HPDE6-E6E7 (cell line): Measurements from ENCODE around the gene ATG9B.

ENCODE experiments used
- DNase-seq: peaks from one replicate; pipeline ENCODE4 v3.0.0; 2011; ENCODE audit warnings: missing footprints; ENCODE audit errors: extremely low spot score

ATG9B gene

DNA sequence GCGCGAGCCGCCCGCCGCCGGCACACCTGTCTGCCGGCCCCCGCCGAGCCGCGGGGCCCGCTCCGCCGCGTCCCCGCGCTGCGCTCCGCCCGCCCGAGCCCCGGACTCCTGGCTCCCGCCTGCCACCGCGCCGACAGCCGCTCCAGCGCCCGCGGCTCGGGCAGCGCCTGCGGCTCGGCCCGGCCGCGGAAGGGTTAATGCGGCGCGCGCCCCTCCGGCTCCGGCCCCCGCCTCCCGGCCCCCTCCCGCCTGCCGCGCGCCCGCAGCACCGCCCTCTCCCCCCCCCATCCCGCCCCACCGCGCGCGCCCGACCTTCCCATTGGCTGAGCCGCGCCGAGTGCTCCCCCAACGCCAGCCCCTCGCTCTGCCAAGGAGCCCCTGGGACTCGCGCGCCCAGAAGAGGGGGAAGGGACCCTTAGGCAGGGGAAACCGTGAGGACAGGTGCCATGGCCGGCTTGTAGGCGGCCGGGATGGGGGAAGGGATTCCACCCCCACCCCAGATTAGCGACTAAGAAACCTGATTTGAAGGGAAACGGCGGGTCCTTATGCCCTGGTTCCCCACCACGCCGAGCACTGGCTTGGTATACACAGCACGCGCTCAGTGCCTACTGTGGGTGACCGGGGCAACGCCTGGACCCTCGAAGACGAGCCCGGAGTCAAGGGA lies 46.0 kb downstream of the ATG9B start, which contains the start of gene KCNH2:
TSS of gene KCNH2 (minus strand) at position 196 of the 664 bp plus-strand sequence. CDS start 408 bp downstream, outside the sequence.
- no peak for DNase-seq

DNA sequence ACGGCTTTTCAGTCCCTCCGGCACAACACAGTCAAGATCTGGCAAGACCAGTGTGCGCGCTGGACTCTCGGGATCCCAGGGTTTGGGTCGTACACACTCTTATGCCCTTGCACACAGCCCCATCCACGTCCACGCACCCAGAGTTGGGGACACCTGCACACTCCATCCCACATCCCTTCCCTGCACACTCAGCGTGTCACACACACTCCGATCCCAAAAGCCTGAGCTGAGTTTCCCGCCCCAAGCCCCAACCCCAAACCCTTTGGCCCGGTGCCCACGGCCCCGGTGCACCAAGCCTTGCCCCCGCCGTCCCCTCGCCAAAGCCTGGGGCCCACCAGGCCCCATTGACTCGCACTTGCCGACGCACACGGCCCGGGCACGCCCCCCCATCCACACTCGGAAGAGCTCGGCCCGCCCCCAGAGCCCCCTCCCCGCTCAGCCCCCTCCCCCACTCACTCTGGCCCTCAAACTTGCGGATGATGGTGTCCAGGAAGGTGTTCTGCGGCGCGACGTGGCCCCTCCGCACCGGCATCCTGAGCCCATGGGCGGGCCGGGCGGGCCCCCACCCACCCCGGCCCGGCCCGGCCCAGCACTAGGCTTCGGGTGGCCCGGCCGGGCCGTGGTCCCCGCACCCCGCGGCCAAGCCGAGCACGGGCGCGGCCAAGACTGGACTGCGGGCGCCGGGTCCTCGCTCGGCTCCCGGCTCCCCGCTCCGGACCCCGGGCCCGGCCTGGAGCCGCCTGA lies 46.7 kb downstream of the ATG9B start:
- DNase-seq: no peak

- DNase-seq: no peak
Measured at GRCh38 chr7:150976529-150977381, 47.5 kb downstream of the ATG9B start.

DNA sequence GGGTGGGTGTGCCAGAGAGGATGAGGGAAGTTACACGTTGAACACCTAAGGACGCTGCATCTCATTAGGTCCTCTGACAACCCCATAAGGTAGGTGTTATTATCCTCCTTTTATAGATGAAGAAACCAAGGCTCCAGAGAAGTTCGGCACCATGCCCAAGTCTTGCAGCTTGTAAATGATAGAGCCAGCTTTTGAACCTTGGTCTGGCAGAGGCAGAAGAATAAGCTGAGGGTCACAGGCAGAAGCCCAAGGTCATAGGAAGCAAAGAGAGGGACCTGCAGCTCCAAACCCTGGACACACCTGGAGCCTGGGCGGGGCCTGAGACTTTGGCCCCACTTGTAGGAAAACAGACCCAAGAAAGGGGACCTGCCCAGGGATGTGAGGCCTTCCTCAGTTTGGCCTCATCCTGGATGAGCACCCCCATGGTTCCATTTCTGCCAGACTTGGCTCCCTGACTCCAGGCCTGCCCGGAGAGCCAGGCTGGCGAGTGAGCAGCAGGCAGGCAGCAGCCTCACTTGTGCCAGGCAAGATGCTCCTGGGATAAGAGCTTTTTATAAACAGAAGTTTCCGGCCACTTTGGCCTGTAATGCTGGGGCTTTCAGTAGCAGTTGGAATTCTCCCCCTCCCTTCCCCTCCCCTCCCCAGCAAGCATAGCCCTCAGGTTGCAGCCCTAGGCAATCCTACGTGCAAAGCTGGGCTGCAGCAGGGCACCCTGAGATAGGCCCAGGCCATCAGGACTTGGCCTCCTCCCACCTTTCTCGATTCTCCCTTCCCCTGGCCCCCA lies 48.6 kb downstream of the ATG9B start:
- no peak for DNase-seq

- no peak for DNase-seq
Measured at GRCh38 chr7:150974468-150975391, 49.6 kb downstream of the ATG9B start.

GRCh38 chr7:150973571-150974451 lies 50.5 kb downstream of the ATG9B start:
- DNase-seq: no peak

DNA sequence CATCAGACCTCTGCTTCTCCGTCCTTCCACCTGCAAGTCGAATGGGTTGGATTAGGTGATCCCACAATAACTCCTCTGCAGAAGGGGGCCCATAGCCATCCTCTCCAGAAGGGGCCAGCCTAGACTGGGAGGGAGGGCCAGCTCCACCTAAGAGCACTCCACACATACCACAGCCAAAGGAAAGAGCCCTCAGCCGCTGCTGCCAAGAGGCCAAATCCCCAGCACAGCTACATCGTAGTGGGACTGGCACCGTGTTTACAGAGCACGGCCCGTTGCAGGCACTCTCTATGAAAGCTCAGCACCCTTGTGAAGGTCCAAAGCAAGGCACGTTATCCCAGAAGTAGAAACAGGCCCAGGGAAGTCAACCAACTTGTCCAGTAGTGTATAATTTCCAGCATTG lies 51.6 kb downstream of the ATG9B start:
- no peak for DNase-seq

GRCh38 chr7:150972023-150972468 lies 52.2 kb downstream of the ATG9B start:
- no peak for DNase-seq

- no peak for DNase-seq
Measured at GRCh38 chr7:150971242-150972022, 52.9 kb downstream of the ATG9B start.

- no peak for DNase-seq
Measured at GRCh38 chr7:150970424-150970823, 53.9 kb downstream of the ATG9B start.

GRCh38 chr7:150969475-150969874 lies 54.8 kb downstream of the ATG9B start:
- no peak for DNase-seq

DNA sequence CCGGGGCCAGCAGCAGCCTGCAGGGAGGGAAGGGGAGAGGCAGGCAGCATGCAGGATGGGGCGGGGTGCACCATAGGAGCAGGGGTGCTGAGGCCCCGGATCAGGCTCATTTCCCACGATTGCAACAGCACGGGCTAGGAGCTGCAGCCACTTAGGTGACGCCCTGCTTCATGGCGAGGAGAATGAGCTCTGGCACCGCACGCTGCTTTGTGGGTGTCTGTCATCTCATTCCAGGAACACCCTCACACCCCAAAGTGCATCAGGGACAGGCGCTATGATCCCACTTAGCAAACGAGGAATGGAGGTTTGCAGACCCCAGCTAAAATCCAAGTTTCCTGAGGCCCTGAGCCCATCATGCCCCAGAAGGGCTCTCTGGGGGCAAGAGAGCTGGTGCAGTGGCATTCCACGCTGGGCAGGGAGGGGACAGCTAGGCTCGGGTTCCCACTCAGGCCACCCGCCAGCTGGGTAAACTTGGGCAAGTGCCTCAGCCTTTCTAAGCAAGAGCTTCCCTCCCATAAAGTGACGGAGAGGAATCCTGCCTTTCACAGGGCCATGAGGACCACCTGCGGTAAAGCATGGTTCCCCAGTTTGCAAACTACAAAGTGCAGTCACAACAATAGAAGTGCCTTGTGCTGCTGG lies 55.4 kb downstream of the ATG9B start:
- no peak for DNase-seq

GRCh38 chr7:150968056-150968733 lies 56.1 kb downstream of the ATG9B start:
- DNase-seq: no peak

GRCh38 chr7:150967349-150967748 lies 56.9 kb downstream of the ATG9B start:
- DNase-seq: no peak

DNA sequence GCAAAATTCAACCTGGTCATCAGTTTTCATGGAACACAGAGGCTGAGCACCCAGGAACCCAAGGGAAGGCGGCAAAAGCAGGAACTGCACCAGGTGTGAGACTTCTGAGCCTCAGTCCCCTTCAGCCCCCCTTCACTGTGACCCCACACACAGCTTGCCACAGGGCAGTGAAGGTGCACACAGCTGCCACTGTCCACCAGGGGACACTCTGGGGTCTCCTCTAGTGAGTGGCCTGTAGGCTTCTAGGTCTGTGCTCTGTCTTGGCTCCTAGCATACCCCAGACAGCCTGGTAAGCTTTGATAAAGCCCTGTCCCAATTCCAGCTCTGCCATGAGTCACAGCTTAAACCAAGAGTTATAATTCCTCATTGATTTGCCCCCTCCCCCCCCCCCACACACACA lies 58.3 kb downstream of the ATG9B start:
- no peak for DNase-seq

DNA sequence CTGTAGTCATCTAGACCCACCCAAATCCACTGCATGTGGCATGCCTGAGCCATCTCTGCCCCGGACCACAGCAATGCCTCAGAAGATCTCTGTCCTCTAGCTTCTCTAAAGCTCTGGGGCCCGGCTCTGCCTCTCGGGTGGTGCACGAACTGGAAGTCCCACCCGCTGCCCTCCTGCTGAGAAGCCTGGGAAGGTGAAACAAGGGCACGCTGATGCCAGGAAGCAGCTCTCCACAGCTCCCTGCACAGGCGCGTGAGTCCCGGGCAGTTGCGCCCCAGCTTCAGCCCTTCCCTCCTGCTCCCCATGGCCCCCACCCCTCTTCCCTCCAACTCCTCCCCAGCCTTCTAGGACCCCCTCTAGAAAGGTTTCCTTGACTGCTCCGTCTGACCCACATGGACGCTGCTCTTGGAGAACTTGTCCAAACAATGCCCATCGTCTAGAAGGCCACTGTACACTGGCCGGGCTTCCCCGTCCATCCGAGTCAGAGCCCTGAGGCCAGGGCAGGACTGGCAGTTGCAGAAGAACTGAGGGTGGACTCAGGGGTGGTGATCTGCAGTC lies 58.9 kb downstream of the ATG9B start:
- no peak for DNase-seq
